ENCODE data around the gene SCGN.

Gene SCGN

GRCh38 chr6:25652007-25652515 lies at the start of gene SCGN:
TSS of gene SCGN (plus strand) at chr6:25652215. CDS start at chr6:25652404, 189 bp downstream.
- in situ Hi-C loops (cut with HindIII; ENCODE audit: low sequenced_read_pairs) = no loop called here

- in situ Hi-C loops (cut with HindIII; ENCODE audit: low sequenced_read_pairs) = no loop called here
Measured at GRCh38 chr6:25602674-25602982, 49.4 kb upstream of the SCGN start.

GRCh38 chr6:25603251-25603650 lies 48.8 kb upstream of the SCGN start:
- in situ Hi-C loops (cut with HindIII; ENCODE audit: low sequenced_read_pairs) = no loop called here

GRCh38 chr6:25606151-25606550 lies 45.9 kb upstream of the SCGN start:
- in situ Hi-C loops (cut with HindIII; ENCODE audit: low sequenced_read_pairs) = no loop called here

- in situ Hi-C loops (cut with HindIII; ENCODE audit: low sequenced_read_pairs) = no loop called here
Measured at GRCh38 chr6:25608558-25609174, 43.3 kb upstream of the SCGN start.

- in situ Hi-C loops (cut with HindIII; ENCODE audit: low sequenced_read_pairs) = no loop called here
Measured at GRCh38 chr6:25612666-25613065, 39.3 kb upstream of the SCGN start.

- in situ Hi-C loops (cut with HindIII; ENCODE audit: low sequenced_read_pairs) = no loop called here
Measured at GRCh38 chr6:25613415-25613814, 38.6 kb upstream of the SCGN start.

GRCh38 chr6:25614052-25614451 lies 38.0 kb upstream of the SCGN start:
- in situ Hi-C loops (cut with HindIII; ENCODE audit: low sequenced_read_pairs) = no loop called here

DNA sequence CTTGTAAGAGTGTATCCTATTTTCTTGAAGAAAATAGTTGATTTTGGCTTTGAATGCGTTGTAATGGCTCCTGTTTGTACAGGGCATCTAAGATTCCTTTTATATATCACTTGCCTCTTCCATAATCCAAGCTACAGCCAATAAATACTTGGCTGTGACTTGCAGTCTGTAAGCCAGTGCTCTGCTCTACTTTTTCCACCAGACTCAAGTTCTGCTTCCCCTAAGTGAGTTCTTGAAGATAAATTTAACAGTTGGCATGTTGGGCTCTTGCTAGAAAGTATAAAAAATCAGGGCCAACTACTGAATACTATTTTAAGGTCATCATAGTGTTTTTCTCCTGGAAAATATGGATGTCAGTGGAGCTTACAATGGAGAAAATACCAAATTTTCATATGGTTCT lies 36.5 kb upstream of the SCGN start:
- in situ Hi-C loops (cut with HindIII; ENCODE audit: low sequenced_read_pairs) = no loop called here

GRCh38 chr6:25617997-25618396 lies 34.0 kb upstream of the SCGN start:
- in situ Hi-C loops (cut with HindIII; ENCODE audit: low sequenced_read_pairs) = no loop called here

GRCh38 chr6:25619217-25619616 lies 32.8 kb upstream of the SCGN start:
- in situ Hi-C loops (cut with HindIII; ENCODE audit: low sequenced_read_pairs) = no loop called here

DNA sequence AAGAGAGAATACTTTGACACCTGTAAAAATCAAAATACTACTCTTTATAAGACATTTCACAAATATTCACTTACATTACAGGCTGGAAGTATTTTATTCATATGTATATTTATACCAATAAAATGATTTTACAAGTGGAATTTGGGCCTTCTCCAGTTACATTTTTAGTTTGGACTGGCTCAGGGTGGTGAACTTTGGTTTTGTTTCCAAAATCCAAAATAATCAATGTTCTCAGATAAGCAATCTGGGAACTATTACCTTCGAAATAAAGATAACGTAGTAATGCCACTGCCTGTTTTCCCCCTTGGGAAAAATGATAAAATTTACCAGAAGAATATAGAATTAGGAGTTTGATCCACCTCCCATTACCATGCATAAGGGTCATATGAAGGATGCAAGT lies 31.6 kb upstream of the SCGN start:
- in situ Hi-C loops (cut with HindIII; ENCODE audit: low sequenced_read_pairs) = no loop called here

GRCh38 chr6:25623065-25623464 lies 28.9 kb upstream of the SCGN start:
- in situ Hi-C loops (cut with HindIII; ENCODE audit: low sequenced_read_pairs) = no loop called here

DNA sequence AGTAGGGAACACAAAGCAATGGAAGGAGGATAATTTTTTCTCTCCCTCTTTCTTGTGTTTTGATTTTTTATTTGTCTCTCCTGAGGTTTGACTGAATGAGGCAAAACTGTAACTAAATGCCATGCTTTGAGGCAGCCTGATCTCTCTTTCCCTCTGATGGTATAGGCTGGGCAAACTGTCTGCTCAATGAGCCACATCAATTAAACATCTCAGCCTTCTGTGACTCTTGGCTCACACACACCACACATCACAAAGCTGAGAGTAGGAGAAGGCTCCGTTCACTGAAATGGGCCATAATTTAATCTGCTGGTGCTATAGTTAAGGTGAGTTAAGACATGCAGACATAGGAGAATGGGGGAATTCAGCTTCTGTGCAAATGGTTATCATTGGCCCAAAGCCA lies 28.1 kb upstream of the SCGN start:
- in situ Hi-C loops (cut with HindIII; ENCODE audit: low sequenced_read_pairs) = no loop called here

GRCh38 chr6:25627001-25627400 lies 25.0 kb upstream of the SCGN start:
- in situ Hi-C loops (cut with HindIII; ENCODE audit: low sequenced_read_pairs) = no loop called here

DNA sequence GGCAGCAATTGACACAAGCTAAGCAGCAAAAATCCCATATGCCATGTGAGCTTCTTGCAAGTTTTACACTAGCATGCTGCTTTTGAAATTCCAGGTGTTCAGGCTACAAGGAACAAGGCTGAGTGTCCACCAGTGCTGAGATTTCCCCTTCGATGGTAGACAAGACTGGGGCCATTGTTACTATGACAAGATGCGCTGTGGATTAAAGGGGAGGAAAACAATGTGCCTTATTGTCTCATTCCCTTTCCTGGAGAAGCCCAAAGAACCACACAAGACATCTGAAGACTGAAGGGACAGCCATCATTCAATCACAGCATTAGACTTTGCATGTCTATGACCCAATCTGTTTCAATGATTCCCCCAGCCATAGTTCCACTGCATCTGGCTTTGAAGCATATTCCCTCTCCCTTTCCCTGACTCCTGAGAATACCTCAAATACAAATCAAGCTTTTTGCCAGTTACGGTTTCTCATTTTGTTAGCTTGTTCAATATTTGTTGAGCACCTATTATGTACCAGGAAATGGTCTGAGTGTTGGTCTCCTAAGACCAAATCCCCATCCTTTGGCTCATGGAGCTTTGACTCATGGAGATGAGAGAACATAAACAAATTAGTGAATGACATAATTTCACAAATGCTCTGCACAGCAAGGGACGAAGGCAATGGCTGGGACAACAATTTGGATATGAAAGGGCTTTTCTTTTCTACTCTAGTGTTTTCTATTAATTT lies 23.4 kb upstream of the SCGN start:
- in situ Hi-C loops (cut with HindIII; ENCODE audit: low sequenced_read_pairs) = no loop called here

DNA sequence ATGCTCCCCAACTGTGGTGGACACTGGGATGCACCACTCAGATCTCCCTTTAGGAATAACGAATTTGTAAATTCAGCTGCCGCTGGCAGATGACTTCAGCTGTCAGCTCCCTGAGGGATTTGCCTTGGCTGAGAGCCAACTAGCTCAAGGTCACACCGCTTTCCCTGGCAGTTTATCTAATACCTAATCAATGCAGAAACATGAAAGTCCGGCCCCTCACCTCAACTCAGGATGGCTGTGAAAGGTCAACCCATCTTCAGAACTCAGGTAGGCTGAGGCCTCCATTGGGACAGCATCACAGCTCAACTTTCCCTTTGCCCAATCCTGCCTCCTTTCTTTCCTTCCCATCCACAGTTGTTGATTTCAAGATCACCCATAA lies 22.8 kb upstream of the SCGN start:
- in situ Hi-C loops (cut with HindIII; ENCODE audit: low sequenced_read_pairs) = no loop called here

DNA sequence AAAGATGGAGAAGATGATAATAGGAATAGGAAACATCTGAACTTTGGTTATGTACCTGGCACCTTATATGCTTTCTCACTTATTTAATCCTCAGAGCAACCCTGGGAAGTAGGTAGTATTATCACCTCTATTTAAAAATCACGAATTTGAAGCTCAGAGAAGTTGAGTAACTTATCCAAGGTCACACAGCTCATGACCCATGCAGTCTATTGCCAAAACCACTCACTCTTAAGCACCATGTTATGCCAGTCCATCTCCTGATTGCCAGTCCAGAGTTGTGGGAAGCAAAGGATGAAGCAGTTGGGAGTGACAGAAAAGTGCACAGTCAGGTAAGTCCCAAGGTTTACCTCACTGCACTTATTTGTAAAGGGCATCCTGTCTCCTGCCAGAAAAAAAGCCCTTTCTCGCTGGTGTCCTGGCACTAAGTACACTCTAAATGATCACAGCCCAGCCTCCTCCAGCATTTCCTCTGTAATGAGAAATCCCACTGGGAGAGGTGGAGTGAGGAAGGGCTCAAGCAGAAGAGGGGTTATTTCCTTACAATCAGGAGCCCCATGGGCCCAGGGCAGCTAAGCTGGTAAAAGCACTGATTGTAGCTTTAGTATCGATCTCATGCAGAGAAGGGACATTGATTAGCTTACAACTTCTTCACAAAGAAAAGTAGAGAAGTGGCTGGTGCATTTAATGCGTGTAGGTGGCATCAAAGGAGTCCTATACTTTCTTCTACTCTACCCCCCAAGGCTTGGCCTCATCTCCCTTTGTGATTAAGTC lies 21.3 kb upstream of the SCGN start:
- in situ Hi-C loops (cut with HindIII; ENCODE audit: low sequenced_read_pairs) = no loop called here

- in situ Hi-C loops (cut with HindIII; ENCODE audit: low sequenced_read_pairs) = no loop called here
Measured at GRCh38 chr6:25635886-25636317, 16.1 kb upstream of the SCGN start.

DNA sequence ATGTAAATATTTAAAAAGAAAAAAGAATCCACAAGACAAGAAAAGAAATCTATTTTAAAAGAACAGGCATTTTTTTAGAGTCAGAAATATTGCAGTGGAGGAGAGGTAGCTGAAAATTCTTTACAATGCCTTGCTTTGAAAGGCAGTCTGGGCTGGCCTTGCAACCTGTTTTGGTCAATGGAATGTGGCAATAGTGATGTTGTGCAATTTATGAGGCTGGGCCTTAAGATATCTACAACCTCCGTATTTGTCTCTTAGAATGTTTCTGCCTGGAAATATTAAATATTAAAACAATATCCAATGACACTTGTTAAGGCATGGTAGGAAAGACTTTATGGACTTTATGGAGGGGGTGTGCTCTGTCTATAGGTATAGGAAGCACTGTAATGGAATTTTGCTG lies 14.8 kb upstream of the SCGN start:
- in situ Hi-C loops (cut with HindIII; ENCODE audit: low sequenced_read_pairs) = no loop called here

GRCh38 chr6:25637960-25638434 lies 14.0 kb upstream of the SCGN start:
- in situ Hi-C loops (cut with HindIII; ENCODE audit: low sequenced_read_pairs) = no loop called here

DNA sequence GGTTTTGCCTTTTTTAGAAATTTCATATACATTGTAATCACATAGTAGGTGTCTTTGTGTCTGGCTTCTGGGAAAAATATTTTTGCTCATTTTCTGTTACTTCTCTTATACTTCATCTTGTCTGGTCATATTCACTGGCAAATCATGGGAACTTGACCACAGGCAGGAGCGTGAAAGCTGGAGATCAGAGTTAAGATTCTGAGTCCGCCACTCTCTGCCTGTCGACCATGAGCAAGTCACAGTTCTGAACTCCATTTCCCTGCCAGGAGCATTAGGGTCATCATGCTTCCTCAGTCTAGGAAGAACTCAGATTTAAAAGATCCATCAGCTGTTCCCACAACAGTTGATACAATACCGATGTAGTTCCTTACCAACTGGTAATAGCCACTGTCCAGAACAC lies 12.4 kb upstream of the SCGN start:
- in situ Hi-C loops (cut with HindIII; ENCODE audit: low sequenced_read_pairs) = no loop called here

Measured in DLD1 (cell line).